DND-41 (cell line): ENCODE measurements around the gene MICU1.
"Not testable (repeated sequence)": the region's sequence is repeated elsewhere in the genome, so short reads cannot be mapped to it uniquely, and the experiment has no call there.

ENCODE experiments used
- CTCF ChIP-seq: IDR thresholded peaks from 2 replicates; pipeline ENCODE4 v1.5.1; 2012; ENCODE audit warnings: borderline replicate concordance, low read length, moderate library complexity, mild to moderate bottlenecking; ENCODE audit not compliant: poor library complexity, severe bottlenecking; ENCODE audit errors: extremely low read depth
- EZH2 ChIP-seq: IDR thresholded peaks from 3 replicates; pipeline ENCODE4 v1.6.1; 2012; ENCODE audit warnings: borderline replicate concordance, low read depth, mild to moderate bottlenecking, moderate library complexity, low read length, inconsistent platforms; ENCODE audit not compliant: severe bottlenecking

DNA sequence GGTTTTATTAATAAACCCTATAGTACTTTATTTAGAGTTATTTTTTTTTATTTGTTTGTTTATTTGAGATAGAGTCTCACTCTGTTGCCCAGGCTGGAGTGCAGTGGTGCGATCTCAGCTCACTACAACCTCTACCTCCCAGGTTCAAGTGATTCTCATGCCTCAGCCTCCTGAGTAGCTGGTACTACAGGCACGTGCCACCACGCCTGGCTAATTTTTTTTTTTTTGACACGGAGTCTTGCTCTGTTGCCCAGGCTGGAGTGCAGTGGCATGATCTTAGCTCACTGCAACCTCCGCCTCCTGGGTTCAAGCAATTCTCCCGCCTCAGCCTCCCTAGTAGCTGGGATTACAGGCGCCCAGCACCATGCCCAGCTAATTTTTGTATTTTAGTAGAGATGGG is 279.8 kb downstream of the MICU1 start:
- TF ChIP-seq CTCF, EZH2: not testable (repeated sequence)
